Keratinocyte (primary cell): Measurements from ENCODE around the gene COX4I2.

ENCODE experiments used
- CTCF ChIP-seq, 3 experiments: IDR thresholded peaks in 1 of 3; conservative IDR thresholded peaks in 1 of 3; optimal IDR thresholded peaks in 1 of 3; 2 replicates in 2 of 3; 3 replicates in 1 of 3; pipeline versions ENCODE3 to v1.5.1; 2011; ENCODE audit warnings: low read length in 3 of 3, mild to moderate bottlenecking in 3 of 3, moderate library complexity in 2 of 3, control low read depth in 1 of 3, inconsistent platforms in 1 of 3; ENCODE audit not compliant: insufficient read depth in 2 of 3; ENCODE audit errors: extremely low read depth in 1 of 3
- EZH2 ChIP-seq: IDR thresholded peaks from one replicate; pipeline ENCODE4 v1.6.1; 2012; ENCODE audit warnings: inconsistent platforms, mild to moderate bottlenecking, low read length, moderate library complexity

- TF ChIP-seq EZH2: no peak
- TF ChIP-seq CTCF (optimal IDR thresholded peaks at IDR 0.05 in 1 of 3, IDR thresholded peaks at IDR 0.05 in 1 of 3, conservative IDR thresholded peaks at IDR 0.05 in 1 of 3; ENCODE audit: extremely low read depth in 1 of 3, insufficient read depth in 2 of 3, low read length in 3 of 3): no peak
These were observed 17.5 kb upstream of the COX4I2 start for GRCh38 chr20:31620246-31620645.
